ENCODE measurements around the gene PPP1R3D.

PPP1R3D gene

DNA sequence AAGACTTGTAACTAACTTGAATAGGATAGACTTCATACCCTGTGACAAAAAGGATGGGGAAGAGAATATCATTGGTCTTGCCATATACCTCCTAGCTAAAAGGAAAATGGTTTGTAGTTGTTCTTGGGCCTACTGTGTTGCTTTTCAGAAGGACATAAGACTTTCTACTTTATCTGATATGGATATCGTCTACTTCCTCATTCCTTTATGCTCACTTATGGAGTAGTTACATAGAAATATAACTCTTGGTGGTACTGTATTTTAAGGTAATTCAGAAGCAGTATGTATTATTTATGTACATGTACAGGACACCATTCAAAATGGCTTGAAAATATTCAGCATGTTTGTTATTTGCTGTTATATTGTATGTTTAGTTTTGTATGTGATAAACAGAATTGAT is 8.1 kb upstream of the PPP1R3D start:
- DNase-seq, result no peak

- DNase-seq, result no peak
These were observed 7.3 kb upstream of the PPP1R3D start for GRCh38 chr20:59947376-59947775.

DNA sequence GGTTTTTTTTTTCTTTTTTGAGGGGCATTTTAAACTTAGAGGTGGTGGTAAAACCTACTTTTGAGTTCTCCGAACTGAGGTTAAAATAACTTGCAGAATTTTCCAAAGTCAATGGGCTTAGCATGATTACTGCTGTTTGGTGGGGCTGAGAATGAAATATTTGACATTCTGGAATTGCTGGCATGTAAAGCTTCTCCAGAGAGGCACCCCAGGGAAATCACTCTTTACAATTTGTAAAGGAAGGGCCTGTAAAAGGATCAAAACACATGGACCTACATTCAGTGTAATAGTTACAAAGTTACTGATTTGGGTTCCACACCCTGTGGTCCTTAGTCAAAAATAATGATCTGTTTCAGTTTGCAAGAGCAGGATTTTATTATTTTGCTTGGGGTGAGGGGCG is 5.6 kb upstream of the PPP1R3D start:
- no peak for DNase-seq

DNA sequence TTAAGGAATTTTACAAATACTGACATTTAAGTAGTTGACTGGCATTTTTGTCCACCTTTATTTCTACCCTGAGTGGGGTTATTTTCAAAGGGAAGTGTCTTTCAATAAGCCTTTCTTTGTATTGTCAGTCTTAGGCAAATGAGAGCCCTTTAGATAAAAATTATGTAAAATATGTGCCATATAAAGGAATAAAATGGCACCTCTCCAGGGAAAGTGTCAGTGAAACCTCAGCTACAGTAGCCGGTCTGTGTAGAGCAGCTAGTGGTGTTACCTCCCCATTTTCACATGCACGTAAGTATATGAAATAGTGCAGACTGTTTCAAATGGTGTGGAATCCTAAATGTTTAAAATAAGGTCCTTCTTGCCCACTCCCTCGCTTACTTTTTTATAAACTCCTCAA is 5.1 kb upstream of the PPP1R3D start:
- DNase-seq, result no peak

DNA sequence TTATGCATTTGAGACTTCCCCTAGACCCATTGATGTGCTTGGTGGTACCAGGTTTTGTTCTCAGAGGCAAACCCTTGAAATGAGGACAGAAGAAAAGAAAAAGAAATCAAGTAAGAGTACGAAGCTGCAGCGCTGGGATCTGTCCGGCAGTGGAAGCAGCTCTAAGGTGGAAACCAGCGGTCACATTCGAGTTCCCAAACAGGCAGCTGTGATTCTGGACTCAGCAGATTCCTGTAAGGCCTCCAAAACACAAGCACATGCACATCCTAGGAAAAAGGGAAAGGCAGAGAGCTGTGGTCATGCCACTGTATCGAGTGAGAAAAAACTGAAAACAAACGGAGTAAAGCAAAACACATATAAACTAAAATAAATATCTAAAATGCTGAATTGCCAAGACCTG is 4.6 kb upstream of the PPP1R3D start:
- no peak for DNase-seq

GRCh38 chr20:59942245-59942644 is 2.1 kb upstream of the PPP1R3D start:
- DNase-seq, result no peak

GRCh38 chr20:59940956-59941294 is 820 bp upstream of the PPP1R3D start:
- no peak for DNase-seq

DNA sequence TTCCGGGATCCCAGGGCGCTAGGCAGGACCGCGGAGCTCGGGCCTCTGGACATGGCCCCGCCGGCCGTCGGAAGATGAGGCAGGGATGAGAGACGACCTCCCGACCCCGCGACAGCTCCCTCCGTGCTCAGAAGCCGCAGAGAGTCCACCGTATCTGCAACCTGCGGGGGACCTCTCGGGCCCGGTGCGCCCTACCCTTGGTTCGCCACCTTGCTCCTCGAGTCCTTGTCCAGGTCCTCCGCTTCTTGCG is 301 bp downstream of the PPP1R3D start:
- DNase-seq, result no peak

- no peak for DNase-seq
These were observed 840 bp downstream of the PPP1R3D start for GRCh38 chr20:59939052-59939878.

- DNase-seq, result no peak
These were observed 1.4 kb downstream of the PPP1R3D start for GRCh38 chr20:59938696-59939051.

- DNase-seq, result no peak
These were observed 1.9 kb downstream of the PPP1R3D start for GRCh38 chr20:59938221-59938620.

GRCh38 chr20:59937150-59937549 is 3.0 kb downstream of the PPP1R3D start:
- no peak for DNase-seq

- no peak for DNase-seq
These were observed 3.7 kb downstream of the PPP1R3D start for GRCh38 chr20:59936409-59936808.

- DNase-seq, result no peak
These were observed 4.5 kb downstream of the PPP1R3D start for GRCh38 chr20:59935457-59936185.

DNA sequence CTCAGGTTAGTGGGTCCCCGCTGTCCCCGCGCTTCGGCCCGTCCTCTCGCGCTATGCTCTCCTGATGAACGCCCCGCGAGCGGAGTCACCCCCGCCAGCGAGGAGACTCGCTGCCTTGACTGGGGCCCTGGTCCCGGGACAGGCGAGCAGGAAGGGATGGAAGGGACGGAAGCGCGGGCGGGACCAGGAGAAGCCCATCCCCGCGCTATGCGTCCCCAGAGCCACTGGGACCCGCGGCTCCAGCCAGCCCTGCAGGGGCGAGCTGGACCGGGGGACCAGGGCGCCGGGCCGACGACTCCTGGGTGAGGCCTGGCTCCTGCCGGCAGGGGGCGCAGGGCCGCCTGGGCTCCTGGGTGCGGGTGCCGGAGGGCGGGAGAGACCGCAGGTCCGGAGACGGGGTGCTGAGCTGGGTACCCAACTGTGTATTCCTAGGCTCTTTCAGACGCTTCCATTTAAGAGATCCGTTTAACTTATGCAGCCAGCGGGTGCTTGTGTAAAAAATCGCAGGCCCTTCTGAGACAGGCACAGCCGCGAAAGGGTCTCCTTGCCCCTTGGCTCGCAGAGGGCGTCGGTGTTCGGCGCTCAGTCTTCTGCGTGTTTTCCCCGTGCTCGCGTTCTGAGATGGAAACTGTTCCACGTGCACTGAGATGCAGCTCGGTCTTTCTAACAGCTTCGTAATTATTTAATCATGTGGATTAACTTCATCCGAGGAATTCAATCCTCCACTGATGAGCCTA is 6.1 kb downstream of the PPP1R3D start:
- no peak for DNase-seq

- DNase-seq, result no peak
These were observed 6.7 kb downstream of the PPP1R3D start, which contains the start of gene SYCP2 for GRCh38 chr20:59933296-59933848. TSS of gene SYCP2 (minus strand) at chr20:59933637. CDS start at chr20:59922413, 11,224 bp downstream.

DNA sequence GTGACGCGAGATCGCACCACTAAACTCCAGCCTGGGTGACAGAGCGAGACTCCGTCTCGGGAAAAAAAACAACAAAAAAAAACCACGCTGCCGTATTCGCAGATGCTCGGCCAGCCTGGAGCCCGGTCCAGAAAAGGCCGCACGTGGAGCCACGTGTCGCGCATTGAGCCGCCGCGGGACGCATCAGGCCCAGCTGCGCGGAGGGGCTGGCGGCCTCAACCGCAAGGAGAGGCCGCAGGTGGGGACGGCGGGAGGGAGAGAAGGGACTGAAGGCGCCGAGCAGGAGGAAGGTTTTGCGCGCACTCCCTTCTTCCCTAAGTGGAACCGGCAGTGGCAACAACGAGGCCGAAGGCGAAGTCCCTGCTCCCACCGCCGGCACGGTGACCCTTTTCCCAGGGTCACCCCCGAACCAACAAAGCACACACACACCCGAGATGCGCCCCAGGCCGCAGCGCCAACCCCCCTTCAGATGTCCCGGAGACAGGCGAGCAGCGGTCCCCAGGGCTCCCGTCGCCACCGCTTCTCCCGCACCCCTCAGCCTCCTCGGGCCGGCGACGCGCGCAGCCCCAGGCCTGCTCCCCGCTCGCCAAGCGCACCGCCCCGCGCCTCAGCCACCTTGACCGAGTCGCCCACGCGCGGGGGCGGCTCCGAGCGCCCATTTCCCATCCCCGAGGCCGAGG is 7.3 kb downstream of the PPP1R3D start:
- no peak for DNase-seq

DNA sequence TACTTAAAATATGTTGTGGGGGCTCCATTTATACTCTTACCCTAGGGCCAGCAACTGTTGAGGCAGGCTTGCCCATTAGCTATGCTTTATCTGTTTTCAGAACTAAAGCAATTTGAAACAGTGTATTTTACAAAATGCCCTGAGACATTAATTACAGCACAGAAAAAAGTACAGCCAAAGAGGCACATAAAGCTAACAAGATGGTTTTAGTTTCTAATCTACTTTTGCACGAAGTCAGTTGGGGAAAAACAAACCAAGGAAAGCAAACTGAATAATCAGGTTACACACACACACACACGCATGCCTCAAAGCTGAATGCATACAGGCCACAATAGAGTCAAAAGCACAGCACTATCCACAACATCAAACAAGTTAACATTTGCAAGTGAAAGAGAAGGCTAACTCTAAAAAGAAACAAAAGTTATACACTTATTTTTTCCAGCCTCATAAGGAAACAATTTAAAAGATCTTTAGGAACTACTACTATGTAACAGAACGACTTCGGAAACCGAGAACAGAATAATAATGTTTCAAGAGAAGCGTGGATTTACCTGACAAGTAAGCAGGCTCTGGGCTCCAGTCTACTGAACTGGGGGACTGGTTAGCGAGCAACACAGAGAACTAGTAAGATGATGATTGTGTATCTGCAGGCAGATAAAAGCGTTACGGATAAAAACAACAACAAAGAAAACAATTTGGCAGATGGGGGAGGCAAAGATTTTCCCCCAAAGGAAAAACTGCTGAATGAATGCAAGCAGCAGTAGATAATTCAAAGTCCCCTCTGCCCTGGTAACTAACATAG is 8.4 kb downstream of the PPP1R3D start:
- DNase-seq, result no peak

DNA sequence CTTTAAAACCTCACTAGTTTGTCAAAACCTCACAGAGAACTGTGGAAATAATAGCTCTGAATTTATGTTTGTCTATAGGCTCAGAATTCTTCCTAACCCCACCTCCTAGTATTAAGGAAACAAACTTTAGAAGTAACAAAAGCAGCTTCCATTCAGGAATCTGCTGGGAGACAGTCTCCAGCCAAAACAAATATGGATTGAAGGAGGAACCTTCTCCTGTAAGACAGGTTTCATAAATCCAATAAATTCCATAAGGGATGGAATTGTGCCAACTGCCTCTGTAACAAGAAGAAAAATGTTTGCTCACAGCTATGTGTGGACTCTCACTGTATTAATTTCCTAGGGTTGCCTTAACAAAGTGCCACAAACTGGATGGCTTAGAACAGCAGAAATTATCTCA is 14.2 kb downstream of the PPP1R3D start:
- DNase-seq, result no peak

- no peak for DNase-seq
These were observed 14.7 kb downstream of the PPP1R3D start for GRCh38 chr20:59925359-59925758.

GRCh38 chr20:59923514-59923913 is 16.6 kb downstream of the PPP1R3D start:
- no peak for DNase-seq

DNA sequence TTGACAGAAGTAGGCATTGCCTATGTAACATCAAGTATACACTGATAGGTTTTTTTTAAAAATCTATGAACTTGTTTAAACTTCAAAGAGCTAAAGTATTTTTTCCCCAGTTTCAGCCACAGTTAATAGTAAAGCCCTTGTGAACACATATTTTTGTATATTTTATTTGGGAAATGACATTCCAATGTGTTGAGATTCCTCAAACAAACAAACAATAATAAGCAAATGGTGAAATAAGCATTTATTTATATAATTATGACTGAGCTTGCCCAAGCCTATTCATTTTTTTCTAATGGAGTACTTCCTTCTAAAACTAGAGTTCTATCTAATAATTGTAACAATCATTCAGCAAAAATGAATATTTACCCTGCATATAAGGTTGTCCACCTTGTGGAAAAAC is 19.2 kb downstream of the PPP1R3D start:
- no peak for DNase-seq

Data from NCI-H2081 treated with DMSO at 0.1 percent for 48 hours (cell line).